HepG2 (cell line): ENCODE measurements around the gene CHST14. TPM values are rescaled to one million over a fixed set of nuclear protein-coding genes. Genes with fewer than 3 reads are reported as not detected.

Experiments used
- BCL6 ChIP-seq: IDR thresholded peaks from 2 replicates; pipeline ENCODE4 v1.6.1; 2016; ENCODE audit warnings: missing genetic modification reagents, missing compliant biosample characterization
- FOXP4 ChIP-seq: sonication (generic); formaldehyde crosslinking; IDR thresholded peaks from 2 replicates; pipeline ENCODE4 v1.4.0; 2020; ENCODE audit warnings: missing genetic modification reagents
- HNF1A ChIP-seq, 2 experiments: sonication (generic) in 1 of 2; formaldehyde crosslinking in 1 of 2; IDR thresholded peaks; 2 replicates each; pipeline versions ENCODE4 v1.4.0 to v1.6.1; 2016 to 2020; ENCODE audit warnings: borderline replicate concordance in 1 of 2, low read depth in 1 of 2, mild to moderate bottlenecking in 1 of 2, missing genetic modification reagents in 1 of 2
- NFE2L2 ChIP-seq: fragments of 150-350 bp; IDR thresholded peaks from 2 replicates; pipeline ENCODE4 v1.6.1; 2014; ENCODE audit warnings: low read length
- NFIC ChIP-seq: IDR thresholded peaks from 2 replicates; pipeline ENCODE4 v1.6.1; 2012; ENCODE audit warnings: mild to moderate bottlenecking, low read length, inconsistent platforms
- NR2C2 ChIP-seq: sonication (generic); formaldehyde crosslinking; IDR thresholded peaks from 2 replicates; pipeline ENCODE4 v1.4.0; 2020; ENCODE audit warnings: missing genetic modification reagents, mild to moderate bottlenecking, moderate library complexity, borderline replicate concordance
- SMYD3 ChIP-seq: sonication (generic); formaldehyde crosslinking; IDR thresholded peaks from 2 replicates; pipeline ENCODE4 v1.8.1; 2023; ENCODE audit warnings: mild to moderate bottlenecking, missing genetic modification reagents
- ZFP82 ChIP-seq: sonication (generic); formaldehyde crosslinking; IDR thresholded peaks from 2 replicates; pipeline ENCODE4 v1.5.1; 2020; ENCODE audit warnings: mild to moderate bottlenecking, missing genetic modification reagents, borderline replicate concordance
- ZHX2 ChIP-seq, 2 experiments: sonication (generic) in 1 of 2; formaldehyde crosslinking in 1 of 2; IDR thresholded peaks; 2 replicates each; pipeline versions ENCODE4 v1.6.1 to v1.9.0; 2014 to 2022; ENCODE audit warnings: antibody characterized with exemption in 1 of 2, borderline replicate concordance in 1 of 2, inconsistent platforms in 1 of 2, low read depth in 1 of 2, missing genetic modification reagents in 1 of 2
- ZNF251 ChIP-seq: sonication (generic); formaldehyde crosslinking; IDR thresholded peaks from 2 replicates; pipeline ENCODE4 v1.9.0; 2021; ENCODE audit warnings: mild to moderate bottlenecking, missing genetic modification reagents
- ZNF263 ChIP-seq: sonication (generic); formaldehyde crosslinking; IDR thresholded peaks from 2 replicates; pipeline ENCODE4 v1.4.0; 2020; ENCODE audit warnings: missing genetic modification reagents
- ZNF367 ChIP-seq: sonication (generic); formaldehyde crosslinking; IDR thresholded peaks from 2 replicates; pipeline ENCODE4 v1.4.0; 2020; ENCODE audit warnings: missing genetic modification reagents, borderline replicate concordance
- ZNF558 ChIP-seq: sonication (generic); formaldehyde crosslinking; IDR thresholded peaks from 2 replicates; pipeline ENCODE4 v1.9.0; 2022; ENCODE audit warnings: mild to moderate bottlenecking, missing genetic modification reagents, borderline replicate concordance
- ZNF770 ChIP-seq: sonication (generic); formaldehyde crosslinking; IDR thresholded peaks from 2 replicates; pipeline ENCODE4 v1.5.0; 2020; ENCODE audit warnings: mild to moderate bottlenecking, missing genetic modification reagents
- polyA plus RNA-seq, 8 experiments: library from polyadenylated mRNA; depleted of rRNA in 3 of 8; stranded (reverse) in 7 of 8; unstranded in 1 of 8; fragments of >200 nt; fragmentation: Illumina TruSeq in 4 of 8; extraction: Trizol in 4 of 8; gene quantifications; 2 replicates each; pipeline versions ENCODE4 v1.2.1 to v1.2.3, GENCODE V29; 2011 to 2016; ENCODE audit warnings: low read depth in 4 of 8, missing spikeins in 1 of 8, mixed read lengths in 1 of 8; ENCODE audit not compliant: insufficient read depth in 1 of 8
- total RNA-seq, 5 experiments: library from RNA; depleted of rRNA; stranded (reverse); fragments of >200 nt; fragmentation: Illumina TruSeq; extraction: Trizol; gene quantifications; 2 replicates each; pipeline ENCODE4 v1.2.3, GENCODE V29; 2016; ENCODE audit warnings: low read depth in 1 of 5

CHST14 gene
- total and polyA plus RNA-seq, 2 of the 13 experiments (the other 11 are each of a cell fraction or from before 2014, with no cell fraction given) = 8.9 to 12.4 TPM

- TF ChIP-seq ZNF251 = no peak
- no peak for TF ChIP-seq ZNF367 (CRISPR knock-in tag)
- no peak for TF ChIP-seq NFE2L2
- no peak for TF ChIP-seq FOXP4
- no peak for TF ChIP-seq HNF1A (IDR thresholded peaks at IDR 0.05; ENCODE audit: low read depth)
- TF ChIP-seq HNF1A (CRISPR knock-in tag; IDR thresholded peaks at IDR 0.05; ENCODE audit: borderline replicate concordance) = no peak
- TF ChIP-seq ZFP82 (CRISPR knock-in tag) = no peak
- TF ChIP-seq ZNF558 (CRISPR knock-in tag) = no peak
- no peak for TF ChIP-seq SMYD3 (CRISPR knock-in tag)
- TF ChIP-seq BCL6 (CRISPR knock-in tag) = peak; percentile 35; the same call in 1 of the 2 replicates
- TF ChIP-seq NFIC = no peak
- no peak for TF ChIP-seq ZHX2 (IDR thresholded peaks at IDR 0.05; ENCODE audit: low read depth)
- TF ChIP-seq ZHX2 (CRISPR knock-in tag; IDR thresholded peaks at IDR 0.05; ENCODE audit: borderline replicate concordance) = no peak
- TF ChIP-seq ZNF263 (CRISPR knock-in tag) = 0 out of 2 replicates have a peak, but pooled peaks have one; percentile 37
- TF ChIP-seq ZNF770 (CRISPR knock-in tag) = peak; percentile 25; the same call in 1 of the 2 replicates
- no peak for TF ChIP-seq NR2C2 (CRISPR knock-in tag)
Measured at GRCh38 chr15:40506964-40507571, 36.3 kb downstream of the CHST14 start (continued).
